Endodermal cell (in vitro differentiated cells): ENCODE results near the gene SCGB1A1. TPM values are rescaled to one million over a fixed set of nuclear protein-coding genes. Genes with fewer than 3 reads are reported as not detected.

Experiments used
- DNase-seq: peaks from one replicate; pipeline ENCODE4 v3.0.0-alpha.2; 2017
- H3K27ac ChIP-seq: 2 replicates; pipeline ENCODE4 v1.5.1; 2013; ENCODE audit warnings: mild to moderate bottlenecking, low read depth, low read length, moderate library complexity
- H3K27me3 ChIP-seq: 2 replicates; pipeline ENCODE4 v1.6.1; 2013; ENCODE audit warnings: mild to moderate bottlenecking, low read length, moderate library complexity; ENCODE audit not compliant: insufficient read depth, control insufficient read depth, poor library complexity, severe bottlenecking
- H3K36me3 ChIP-seq: 2 replicates; pipeline ENCODE4 v1.7.0; 2013; ENCODE audit warnings: mild to moderate bottlenecking, low read length, moderate library complexity; ENCODE audit not compliant: control insufficient read depth, insufficient read depth
- H3K4me1 ChIP-seq: one replicate; pipeline ENCODE4 v1.7.0; 2013; ENCODE audit warnings: low read length; ENCODE audit not compliant: control insufficient read depth, insufficient read depth
- H3K4me3 ChIP-seq: 2 replicates; pipeline ENCODE4 v1.5.1; 2013; ENCODE audit warnings: mild to moderate bottlenecking, low read length, moderate library complexity
- H3K9ac ChIP-seq: 2 replicates; pipeline ENCODE4 v1.6.1; 2013; ENCODE audit warnings: mild to moderate bottlenecking, low read length, moderate library complexity; ENCODE audit not compliant: poor library complexity, severe bottlenecking; ENCODE audit errors: extremely low read depth
- H3K9me3 ChIP-seq: 2 replicates; pipeline ENCODE4 v1.6.1; 2013; ENCODE audit warnings: mild to moderate bottlenecking, low read length, moderate library complexity; ENCODE audit not compliant: control insufficient read depth
- H3K27ac Mint-ChIP-seq: 2 replicates; pipeline ENCODE4 v1.8.0; 2020; ENCODE audit warnings: mixed read lengths
- H3K27me3 Mint-ChIP-seq: 2 replicates; pipeline ENCODE4 v1.8.0; 2021; ENCODE audit warnings: mild to moderate bottlenecking, mixed read lengths; ENCODE audit not compliant: insufficient read depth
- H3K36me3 Mint-ChIP-seq: 2 replicates; pipeline ENCODE4 v1.8.0; 2020; ENCODE audit warnings: low read depth, mixed read lengths
- H3K4me1 Mint-ChIP-seq: 2 replicates; pipeline ENCODE4 v1.8.0; 2020; ENCODE audit warnings: mixed read lengths
- H3K4me3 Mint-ChIP-seq: 2 replicates; pipeline ENCODE4 v1.8.0; 2020; ENCODE audit warnings: mild to moderate bottlenecking, moderate library complexity, mixed read lengths
- H3K9me3 Mint-ChIP-seq: 2 replicates; pipeline ENCODE4 v1.8.0; 2020; ENCODE audit warnings: mild to moderate bottlenecking, mixed read lengths
- WGBS, 2 experiments: methylation state at CpG; one replicate each; pipeline versions ENCODE4 v1.1.5 to v1.1.7; 2013; ENCODE audit warnings: missing lambda C conversion rate in 2 of 2, mixed read lengths in 1 of 2; ENCODE audit not compliant: insufficient coverage in 1 of 2, insufficient read length in 1 of 2; 5-methylcytosine and 5-hydroxymethylcytosine counted together
- total RNA-seq, 2 donors: library from RNA; stranded (reverse); fragmentation: NEBNext Ultra II Directional in 1 of 2; extraction: Animal tissue kit (Norgen Biotek cat#: 25700) in 1 of 2; gene quantifications; 2 replicates in 1 of 2; 3 replicates in 1 of 2; pipeline ENCODE4 v1.2.1, GENCODE V29; 2021
- TF ChIP-seq, protein P1 (sequence below): fragments of 200-600 bp; sonication (generic); conservative IDR thresholded peaks from 2 replicates; pipeline ENCODE4 v1.5.0; 2021; ENCODE audit warnings: antibody characterized with exemption, mild to moderate bottlenecking

Gene SCGB1A1
- total RNA-seq, 2 donors from 2014 or later, result not detected

DNA sequence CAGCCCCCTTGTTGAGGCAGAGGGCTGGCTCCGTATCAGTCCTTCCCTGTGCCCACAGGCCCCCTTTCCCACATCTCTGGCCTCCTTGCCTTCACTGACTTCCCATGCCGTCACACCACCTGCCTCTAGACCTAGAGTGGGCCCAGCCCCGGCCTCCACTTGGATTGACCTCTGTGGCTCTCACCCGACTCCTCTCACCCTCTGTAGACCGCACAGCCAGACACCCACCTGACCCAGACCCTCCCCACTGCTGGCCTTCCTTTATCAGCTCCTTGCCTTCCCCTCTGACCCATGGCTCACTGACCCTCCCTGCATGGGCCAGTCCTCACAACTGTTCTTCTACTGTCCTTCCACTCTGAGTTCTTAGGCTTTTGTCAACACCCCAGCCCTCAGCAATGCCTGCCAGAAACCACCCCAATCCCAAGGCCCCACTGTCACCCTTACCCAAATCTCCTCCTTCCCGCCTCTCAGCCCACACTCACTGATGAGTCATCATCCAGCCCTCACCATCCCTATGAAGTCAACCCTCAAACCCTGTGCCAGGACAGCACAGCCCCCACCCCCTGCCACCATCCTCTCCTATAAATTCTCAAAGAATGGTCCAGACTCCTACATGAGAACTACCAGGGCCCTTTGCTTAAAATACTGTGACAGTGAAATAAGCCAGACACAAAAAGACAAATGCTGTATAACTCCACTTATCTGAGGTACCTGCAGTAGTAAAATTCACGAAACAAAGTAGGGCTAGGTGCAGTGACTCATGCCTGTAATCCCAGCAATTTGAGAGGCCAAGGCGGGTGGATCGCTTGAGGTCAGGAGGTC is 53.4 kb downstream of the SCGB1A1 start:
- Mint-ChIP-seq H3K9me3 (no peaks in the 10 kb centered on the region), H3K27me3 (no peaks in the 10 kb centered on the region), H3K36me3 (no peaks in the 10 kb centered on the region), H3K4me3 (no peak overlapping the region), H3K4me1 (peaks cover 10% of the 10 kb centered on the region), H3K27ac (peak overlapping the region; percentile 44)
- H3K4me3 ChIP-seq, result no peak overlapping the region
- no peak overlapping the region for H3K27ac ChIP-seq
- 80 to 92% methylated on average over 5 to 9 of the region's 9 CpGs for WGBS, 2 experiments
- no peak for DNase-seq
- H3K4me1 ChIP-seq, result no peaks in the 10 kb centered on the region
- H3K9me3 ChIP-seq, result no peaks in the 10 kb centered on the region
- TF ChIP-seq, protein P1, sequence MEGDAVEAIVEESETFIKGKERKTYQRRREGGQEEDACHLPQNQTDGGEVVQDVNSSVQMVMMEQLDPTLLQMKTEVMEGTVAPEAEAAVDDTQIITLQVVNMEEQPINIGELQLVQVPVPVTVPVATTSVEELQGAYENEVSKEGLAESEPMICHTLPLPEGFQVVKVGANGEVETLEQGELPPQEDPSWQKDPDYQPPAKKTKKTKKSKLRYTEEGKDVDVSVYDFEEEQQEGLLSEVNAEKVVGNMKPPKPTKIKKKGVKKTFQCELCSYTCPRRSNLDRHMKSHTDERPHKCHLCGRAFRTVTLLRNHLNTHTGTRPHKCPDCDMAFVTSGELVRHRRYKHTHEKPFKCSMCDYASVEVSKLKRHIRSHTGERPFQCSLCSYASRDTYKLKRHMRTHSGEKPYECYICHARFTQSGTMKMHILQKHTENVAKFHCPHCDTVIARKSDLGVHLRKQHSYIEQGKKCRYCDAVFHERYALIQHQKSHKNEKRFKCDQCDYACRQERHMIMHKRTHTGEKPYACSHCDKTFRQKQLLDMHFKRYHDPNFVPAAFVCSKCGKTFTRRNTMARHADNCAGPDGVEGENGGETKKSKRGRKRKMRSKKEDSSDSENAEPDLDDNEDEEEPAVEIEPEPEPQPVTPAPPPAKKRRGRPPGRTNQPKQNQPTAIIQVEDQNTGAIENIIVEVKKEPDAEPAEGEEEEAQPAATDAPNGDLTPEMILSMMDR, result no peak
- H3K27me3 ChIP-seq, result no peaks in the 10 kb centered on the region
- no peaks in the 10 kb centered on the region for H3K36me3 ChIP-seq
- H3K9ac ChIP-seq, result no peak overlapping the region

Other genes with a start within 250 kb of the SCGB1A1 start
- gene SCGB1D1, start 228.8 kb upstream of the SCGB1A1 start, total RNA-seq, result not detected
- gene SCGB2A1, start 210.4 kb upstream of the SCGB1A1 start, total RNA-seq, result not detected
- not detected for gene SCGB1D2, start 176.8 kb upstream of the SCGB1A1 start, total RNA-seq
- not detected for gene SCGB2A2, start 148.9 kb upstream of the SCGB1A1 start, total RNA-seq
- not detected for gene SCGB1D4, start 120.0 kb upstream of the SCGB1A1 start, total RNA-seq
- gene ASRGL1, start 81.6 kb upstream of the SCGB1A1 start, total RNA-seq, result 10 to 100 TPM; 39.8 to 61.8 TPM
- 100 to 1,000 TPM; 109 to 165 TPM for gene AHNAK, start 127.8 kb downstream of the SCGB1A1 start, total RNA-seq
- 1,000 to 10,000 TPM; 1,705 to 1,818 TPM for gene EEF1G, start 154.9 kb downstream of the SCGB1A1 start, total RNA-seq
- 10 to 100 TPM; 16.0 to 33.5 TPM for gene TUT1, start 172.5 kb downstream of the SCGB1A1 start, total RNA-seq
- 100 to 1,000 TPM; 131 to 155 TPM for gene MTA2, start 182.8 kb downstream of the SCGB1A1 start, total RNA-seq
- gene EML3, start 193.7 kb downstream of the SCGB1A1 start, total RNA-seq, result 10 to 100 TPM; 51.5 to 57.7 TPM
- 1 to 10 TPM in 1 of 2 donors, under 1 TPM in 1; 0.71 to 1.3 TPM for gene ROM1, start 194.2 kb downstream of the SCGB1A1 start, total RNA-seq
- gene B3GAT3, start 203.0 kb downstream of the SCGB1A1 start, total RNA-seq, result 10 to 100 TPM; 38.6 to 53.9 TPM
- 100 to 1,000 TPM; 377 to 402 TPM for gene GANAB, start 227.6 kb downstream of the SCGB1A1 start, total RNA-seq
- gene INTS5, start 234.3 kb downstream of the SCGB1A1 start, total RNA-seq, result 10 to 100 TPM; 19.0 to 21.6 TPM
- gene C11orf98, start 246.2 kb downstream of the SCGB1A1 start, total RNA-seq, result 100 to 1,000 TPM; 125 to 140 TPM
- gene CSKMT, start 246.3 kb downstream of the SCGB1A1 start, total RNA-seq, result 10 to 100 TPM; 29.9 to 39.4 TPM